NCI-H82 treated with DMSO at 0.1 percent for 48 hours (cell line): ENCODE data around the gene SLC25A17.
A peak's percentile ranks its signal among the peaks of the same experiment; 100 is the strongest.
"Not testable (repeated sequence)": the region's sequence is repeated elsewhere in the genome, so short reads cannot be mapped to it uniquely, and the experiment has no call there.

Source experiments
- DNase-seq: peaks from one replicate; lab custom pipeline; 2025; ENCODE audit not compliant: unreplicated experiment; lab: John Stamatoyannopoulos, UW

Gene SLC25A17, protein sequence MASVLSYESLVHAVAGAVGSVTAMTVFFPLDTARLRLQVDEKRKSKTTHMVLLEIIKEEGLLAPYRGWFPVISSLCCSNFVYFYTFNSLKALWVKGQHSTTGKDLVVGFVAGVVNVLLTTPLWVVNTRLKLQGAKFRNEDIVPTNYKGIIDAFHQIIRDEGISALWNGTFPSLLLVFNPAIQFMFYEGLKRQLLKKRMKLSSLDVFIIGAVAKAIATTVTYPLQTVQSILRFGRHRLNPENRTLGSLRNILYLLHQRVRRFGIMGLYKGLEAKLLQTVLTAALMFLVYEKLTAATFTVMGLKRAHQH

GRCh38 chr22:40818747-40819598 lies at the start of gene SLC25A17:
Gene SLC25A17 (minus strand): TSS chr22:40819346. CDS start chr22:40819248, 98 bp downstream.
- DNase-seq: peak; percentile 66

DNA sequence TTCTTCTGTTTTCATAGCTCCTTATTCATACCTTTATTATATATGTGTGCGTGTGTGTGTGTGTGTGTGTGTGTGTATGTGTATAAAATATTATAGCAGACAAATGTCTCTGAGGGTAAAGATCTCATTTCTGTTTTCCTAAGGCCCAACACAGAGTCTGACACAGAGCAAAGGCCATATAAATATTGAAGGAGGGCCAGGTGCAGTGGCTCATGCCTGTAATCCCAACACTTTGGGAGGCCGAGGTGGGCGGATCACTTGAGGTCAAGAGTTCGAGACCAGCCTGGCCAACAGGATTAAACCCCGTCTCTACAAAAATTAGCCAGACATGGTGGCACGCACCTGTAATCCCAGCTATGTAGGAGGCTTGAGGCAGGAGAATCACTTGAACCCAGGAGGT lies 49.2 kb upstream of the SLC25A17 start:
- DNase-seq: not testable (repeated sequence)

- no peak for DNase-seq
Observed at GRCh38 chr22:40867109-40867508, 48.0 kb upstream of the SLC25A17 start.

- no peak for DNase-seq
Observed at GRCh38 chr22:40862537-40862936, 43.4 kb upstream of the SLC25A17 start.

DNA sequence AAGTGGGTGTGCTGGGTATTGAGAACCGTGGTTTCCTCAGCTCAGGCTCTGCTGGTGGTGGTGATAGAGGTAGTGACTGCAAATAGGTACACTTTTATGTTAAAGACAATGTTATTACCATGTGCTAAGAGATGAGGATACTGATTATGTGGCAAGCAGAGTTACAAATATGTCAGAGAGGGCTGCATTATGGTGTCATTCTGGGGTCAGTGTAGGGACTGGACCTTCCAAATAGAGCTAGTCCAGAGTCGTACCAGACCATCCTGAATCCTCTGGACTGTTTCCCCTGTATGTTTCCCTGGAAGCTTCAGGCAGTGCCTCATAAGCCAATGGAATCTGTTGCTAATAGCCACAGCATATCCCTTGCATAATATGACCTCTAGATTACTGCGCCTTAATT lies 42.9 kb upstream of the SLC25A17 start, which contains the start of gene DNAJB7:
Gene DNAJB7, minus strand, starts transcription at position 101 of the 400 bp plus-strand sequence. CDS start 119 bp downstream, outside the sequence.
- no peak for DNase-seq

DNA sequence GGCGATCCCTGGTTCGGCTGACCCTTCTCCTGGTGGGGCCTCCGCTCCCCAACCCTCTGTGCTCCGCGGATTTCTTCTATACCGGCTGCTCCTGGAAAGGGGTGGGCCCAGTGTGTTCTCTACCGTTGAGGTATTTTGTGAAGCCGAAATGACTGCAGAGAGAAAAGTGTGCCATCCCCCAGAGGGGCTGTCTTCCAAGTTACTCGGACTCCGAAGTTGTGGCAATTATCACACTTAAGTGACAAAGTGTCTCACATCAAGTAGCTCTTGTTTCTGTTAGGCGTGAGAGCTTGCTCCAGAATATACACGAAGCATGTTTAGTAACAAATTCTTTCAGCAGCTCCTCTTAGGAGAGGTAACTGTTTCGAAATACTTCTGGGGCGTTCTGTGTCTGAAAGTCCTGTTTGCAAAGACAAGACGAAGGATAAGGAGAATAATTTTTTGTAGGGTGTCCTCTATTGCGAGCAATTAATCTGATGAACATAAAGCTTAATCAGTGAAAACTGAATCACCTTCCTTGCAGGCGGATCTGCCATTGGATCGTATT lies 38.2 kb upstream of the SLC25A17 start:
- DNase-seq: no peak

DNA sequence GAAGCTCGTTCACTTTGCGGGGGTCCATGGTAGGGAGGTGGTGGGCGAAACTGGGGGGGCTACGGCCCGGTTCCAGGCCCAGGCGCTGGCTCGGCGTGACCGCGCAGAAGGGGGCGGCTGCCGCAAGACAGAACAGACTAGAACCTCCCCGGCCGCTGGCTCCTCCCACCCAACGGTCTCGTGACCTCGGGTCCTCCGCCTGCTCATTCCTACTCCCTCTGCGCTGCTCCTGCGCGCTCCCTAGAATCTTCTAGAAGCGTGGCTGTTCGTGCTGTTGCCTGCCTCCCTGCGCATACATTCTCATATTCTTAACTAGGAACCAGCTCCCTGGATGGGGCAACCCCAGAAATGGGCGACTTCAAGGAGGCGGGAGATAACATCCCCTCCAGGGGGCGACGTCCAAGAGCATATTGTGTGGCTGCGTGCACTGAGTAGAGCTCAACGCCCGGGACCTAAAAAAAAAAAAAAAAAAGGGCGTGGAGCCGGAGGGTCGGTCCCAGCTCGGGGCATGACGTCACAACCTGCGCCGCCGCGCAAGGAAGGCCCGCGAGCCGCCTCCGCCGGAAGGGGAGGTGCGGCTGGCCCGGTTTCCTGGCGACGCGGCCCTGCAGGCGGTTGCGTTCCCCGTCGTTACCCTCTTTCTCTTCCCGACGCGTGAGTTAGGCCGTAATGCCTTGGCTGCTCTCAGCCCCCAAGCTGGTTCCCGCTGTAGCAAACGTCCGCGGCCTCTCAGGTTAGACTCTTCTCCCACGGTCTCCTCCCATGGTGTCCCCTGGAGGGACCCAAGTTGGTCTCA lies 37.6 kb upstream of the SLC25A17 start, which contains the start of the genes ST13 and XPNPEP3:
Gene ST13, minus strand, starts transcription at position 127 of the 796 bp plus-strand sequence. Its CDS starts 99 bp downstream, at position 28.
Gene XPNPEP3, plus strand, starts transcription at position 636 of the 796 bp plus-strand sequence. Its CDS starts 34 bp downstream, at position 670.
- peak; percentile 90 for DNase-seq

- DNase-seq: peak; percentile 6
Observed at GRCh38 chr22:40855979-40856512, 36.9 kb upstream of the SLC25A17 start.

- DNase-seq: peak; percentile 8
Observed at GRCh38 chr22:40855071-40855978, 36.2 kb upstream of the SLC25A17 start.

- no peak for DNase-seq
Observed at GRCh38 chr22:40853961-40854360, 34.8 kb upstream of the SLC25A17 start.

- no peak for DNase-seq
Observed at GRCh38 chr22:40853333-40853732, 34.2 kb upstream of the SLC25A17 start.

DNA sequence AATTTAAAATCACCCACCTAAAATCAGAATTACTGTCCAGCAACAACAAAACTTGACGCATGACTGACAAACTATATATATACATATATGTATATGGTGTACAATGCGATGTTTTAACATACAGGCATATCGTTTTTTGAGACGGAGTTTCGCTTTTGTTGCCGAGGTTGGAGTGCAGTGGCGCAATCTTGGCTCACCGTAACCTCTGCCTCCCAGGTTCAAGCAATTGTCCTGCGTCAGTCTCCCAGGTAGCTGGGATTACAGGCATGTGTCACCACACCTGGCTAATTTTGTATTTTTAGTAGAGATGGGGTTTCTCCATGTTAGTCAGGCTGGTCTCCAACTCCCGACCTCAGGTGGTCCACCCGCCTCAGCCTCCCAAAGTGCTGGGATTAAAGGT lies 26.7 kb upstream of the SLC25A17 start:
- DNase-seq: not testable (repeated sequence)

DNA sequence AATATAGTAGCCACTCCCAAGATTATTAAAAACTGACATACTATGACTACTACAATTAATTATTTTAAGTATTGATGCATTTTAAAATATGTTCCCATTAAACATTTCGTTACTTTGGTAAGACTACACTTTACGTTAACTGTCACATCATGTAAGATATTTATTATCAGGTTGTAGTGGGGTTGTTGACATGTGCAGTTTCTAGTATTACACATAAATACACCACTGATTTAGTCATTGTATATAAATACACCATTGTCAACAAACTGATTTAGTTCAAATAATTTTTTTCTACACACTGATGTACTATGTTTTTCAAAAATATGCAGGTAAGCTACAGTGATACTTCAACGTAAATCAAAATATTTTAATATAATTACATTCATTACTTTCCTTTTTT lies 25.8 kb upstream of the SLC25A17 start:
- no peak for DNase-seq

- no peak for DNase-seq
Observed at GRCh38 chr22:40838486-40838885, 19.3 kb upstream of the SLC25A17 start.

DNA sequence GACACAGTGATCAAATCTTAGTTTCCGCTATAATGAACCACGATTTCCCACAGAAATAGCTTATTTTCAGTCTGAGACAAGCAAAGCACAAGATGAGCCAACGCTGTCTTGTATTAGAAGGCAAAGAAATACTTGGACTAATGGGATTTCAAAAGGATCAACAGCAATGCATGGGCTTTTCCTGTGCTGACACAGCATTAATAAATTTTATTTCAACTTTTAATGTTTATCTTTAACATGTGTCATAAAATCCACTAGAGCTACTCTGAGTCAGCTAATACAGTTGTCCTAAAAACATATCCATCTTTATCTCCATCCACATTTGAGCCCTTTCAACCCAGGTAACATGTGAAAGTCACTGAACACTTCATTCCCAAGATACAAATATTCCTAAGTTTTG lies 15.5 kb upstream of the SLC25A17 start:
- DNase-seq: no peak

DNA sequence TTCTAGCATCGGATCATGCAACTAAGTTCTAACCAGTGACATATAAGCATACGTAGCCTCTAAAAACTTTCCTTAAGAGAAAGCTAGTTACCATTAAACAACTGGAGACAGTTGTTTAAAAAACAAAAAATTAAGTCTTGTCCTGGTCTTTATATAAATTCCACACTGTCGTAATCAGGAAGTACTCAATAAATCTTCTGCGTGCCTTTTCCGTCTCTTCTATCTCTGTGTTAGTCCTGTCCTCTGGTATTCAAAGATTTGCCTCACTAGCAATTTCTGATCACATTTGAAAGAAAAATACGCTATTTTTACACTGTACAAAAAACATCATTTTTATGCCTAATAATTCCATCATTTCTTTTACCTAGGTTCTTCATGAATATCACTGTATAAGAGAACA lies 10.0 kb upstream of the SLC25A17 start:
- no peak for DNase-seq

DNA sequence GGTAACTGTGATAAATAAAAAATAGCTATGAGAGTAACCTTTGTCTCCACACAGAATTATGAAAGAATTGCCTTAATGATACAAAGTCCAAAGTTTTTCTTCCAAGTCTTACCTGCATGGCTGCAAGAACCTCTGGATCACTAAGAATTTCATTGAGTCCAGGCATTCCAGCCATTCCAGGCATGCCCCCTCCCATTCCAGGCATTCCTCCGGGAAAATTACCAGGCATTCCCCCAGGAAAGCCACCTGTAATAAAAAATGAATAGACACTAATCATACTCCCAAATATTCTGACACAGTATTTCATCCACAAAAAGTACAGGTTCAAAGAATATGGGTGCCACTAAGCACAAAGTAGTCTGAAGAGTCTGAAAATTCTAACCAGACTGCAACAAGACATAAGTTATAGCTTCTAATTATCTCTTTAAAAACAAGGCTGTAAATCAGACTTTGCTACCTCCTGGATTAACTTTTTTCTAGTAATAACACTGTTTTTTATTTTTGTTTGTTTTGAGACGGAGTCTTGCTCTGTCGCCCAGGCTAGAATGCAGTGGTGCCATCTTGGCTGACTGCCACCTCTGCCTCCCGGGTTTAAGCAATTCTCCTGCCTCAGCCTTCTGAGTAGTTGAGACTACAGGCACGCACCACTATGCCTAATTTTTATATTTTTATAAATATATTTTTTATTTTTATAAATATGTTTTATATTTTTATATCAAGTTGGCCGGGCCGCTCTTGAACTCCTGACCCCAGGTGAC lies 8.0 kb upstream of the SLC25A17 start:
- DNase-seq: no peak

GRCh38 chr22:40826292-40826691 lies 7.1 kb upstream of the SLC25A17 start:
- not testable (repeated sequence) for DNase-seq

DNA sequence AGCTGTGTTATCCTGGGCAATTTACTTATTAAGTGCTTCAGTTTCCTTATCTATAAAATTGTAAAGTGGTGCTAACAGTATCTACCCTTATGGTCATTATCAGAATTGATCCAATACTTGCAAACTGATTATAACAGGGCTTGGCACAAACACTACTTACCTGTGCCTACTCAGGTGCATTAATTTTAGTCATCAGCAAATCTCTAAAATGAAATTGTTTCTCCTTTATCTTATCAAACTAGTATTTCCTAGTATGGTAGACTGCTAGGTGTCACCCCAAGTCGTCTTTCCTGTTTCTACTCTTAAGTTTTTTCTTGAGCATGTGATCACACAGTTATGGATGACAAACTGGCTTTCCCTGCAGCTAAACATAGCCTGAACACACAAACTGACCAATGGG lies 4.3 kb upstream of the SLC25A17 start:
- no peak for DNase-seq
